ENCODE results near the gene SGPP2. TPM values are rescaled to one million over a fixed set of nuclear protein-coding genes. Genes with fewer than 3 reads are reported as not detected.
"Not testable (repeated sequence)": the region's sequence is repeated elsewhere in the genome, so short reads cannot be mapped to it uniquely, and the experiment has no call there.

Gene SGPP2
- polyA plus RNA-seq, 2 donors, result 5.5 to 13.9 TPM

DNA sequence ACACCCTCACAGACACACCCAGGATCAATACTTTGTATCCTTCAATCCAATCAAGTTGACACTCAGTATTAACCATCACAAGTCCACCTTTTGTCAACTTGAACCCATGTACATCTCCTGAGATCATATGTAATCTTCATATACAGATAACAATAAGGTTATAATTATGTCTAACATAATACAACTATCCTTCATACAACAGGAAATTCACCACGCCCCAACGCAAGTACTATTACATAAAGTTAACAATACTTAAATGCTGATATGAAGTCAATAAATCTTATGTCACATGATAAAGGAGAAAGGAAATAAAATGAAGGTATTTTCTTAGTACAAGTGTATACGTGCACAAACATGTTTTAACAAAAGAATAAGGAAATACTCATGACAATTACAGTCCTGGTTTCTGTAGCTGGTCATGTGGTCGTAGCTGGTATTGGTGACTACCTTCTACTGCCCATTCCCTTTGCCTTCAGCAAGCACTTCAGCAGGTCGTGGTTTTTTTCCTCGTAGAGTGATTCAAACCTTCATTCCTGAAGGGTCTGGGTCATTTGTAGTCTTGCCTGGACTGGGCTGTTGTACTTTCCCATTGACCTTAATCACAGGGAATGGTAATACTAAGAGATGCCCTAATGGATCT is 11.2 kb downstream of the SGPP2 start:
- H3K36me3 ChIP-seq (ENCODE audit: control insufficient read depth in 2 of 2, insufficient read depth in 2 of 2, low read length in 1 of 2); H3K4me3 ChIP-seq (ENCODE audit: low read depth in 1 of 2, low read length in 2 of 2); H3K27ac ChIP-seq (ENCODE audit: low read depth in 2 of 2, low read length in 1 of 2); H3K4me1 ChIP-seq (ENCODE audit: control insufficient read depth in 2 of 2, insufficient read depth in 2 of 2, low read length in 1 of 2); H3K9me3 ChIP-seq (ENCODE audit: control insufficient read depth in 2 of 2, insufficient read depth in 1 of 2, low read depth in 1 of 2, low read length in 1 of 2); H3K27me3 ChIP-seq (ENCODE audit: control insufficient read depth in 1 of 2, insufficient read depth in 2 of 2, low read length in 2 of 2): not testable (repeated sequence)
- 78 to 82% methylated on average over 6 of the region's 6 CpGs for WGBS, 2 donors

- H3K4me3 ChIP-seq (ENCODE audit: low read depth in 1 of 2, low read length in 2 of 2), result no peak overlapping the region
- no peaks in the 10 kb centered on the region for H3K9me3 ChIP-seq (ENCODE audit: control insufficient read depth in 2 of 2, insufficient read depth in 1 of 2, low read depth in 1 of 2, low read length in 1 of 2)
- no peak overlapping the region for H3K27ac ChIP-seq (ENCODE audit: low read depth in 2 of 2, low read length in 1 of 2)
- 65 to 81% methylated on average over 2 of the region's 2 CpGs for WGBS, 2 donors
- H3K27me3 ChIP-seq (ENCODE audit: control insufficient read depth in 1 of 2, insufficient read depth in 2 of 2, low read length in 2 of 2), result no peaks in the 10 kb centered on the region
- H3K36me3 ChIP-seq (ENCODE audit: control insufficient read depth in 2 of 2, insufficient read depth in 2 of 2, low read length in 1 of 2), result no peaks in the 10 kb centered on the region
- H3K4me1 ChIP-seq (ENCODE audit: control insufficient read depth in 2 of 2, insufficient read depth in 2 of 2, low read length in 1 of 2), result peaks cover 0 to 4% of the 10 kb centered on the region in 2 donors
Measured at GRCh38 chr2:222436040-222436413, 11.7 kb downstream of the SGPP2 start.

- Histone ChIP-seq H3K36me3 (ENCODE audit: control insufficient read depth in 2 of 2, insufficient read depth in 2 of 2, low read length in 1 of 2) (no peaks in the 10 kb centered on the region), H3K4me1 (ENCODE audit: control insufficient read depth in 2 of 2, insufficient read depth in 2 of 2, low read length in 1 of 2) (peaks cover 0 to 4% of the 10 kb centered on the region in 2 donors), H3K27ac (ENCODE audit: low read depth in 2 of 2, low read length in 1 of 2) (no peak overlapping the region), H3K27me3 (ENCODE audit: control insufficient read depth in 1 of 2, insufficient read depth in 2 of 2, low read length in 2 of 2) (no peaks in the 10 kb centered on the region), H3K4me3 (ENCODE audit: low read depth in 1 of 2, low read length in 2 of 2) (no peak overlapping the region), H3K9me3 (ENCODE audit: control insufficient read depth in 2 of 2, insufficient read depth in 1 of 2, low read depth in 1 of 2, low read length in 1 of 2) (no peaks in the 10 kb centered on the region)
- WGBS, 2 donors, result 50 to 77% methylated on average over 1 of the region's 1 CpG
Measured at GRCh38 chr2:222439692-222440091, 15.3 kb downstream of the SGPP2 start.

DNA sequence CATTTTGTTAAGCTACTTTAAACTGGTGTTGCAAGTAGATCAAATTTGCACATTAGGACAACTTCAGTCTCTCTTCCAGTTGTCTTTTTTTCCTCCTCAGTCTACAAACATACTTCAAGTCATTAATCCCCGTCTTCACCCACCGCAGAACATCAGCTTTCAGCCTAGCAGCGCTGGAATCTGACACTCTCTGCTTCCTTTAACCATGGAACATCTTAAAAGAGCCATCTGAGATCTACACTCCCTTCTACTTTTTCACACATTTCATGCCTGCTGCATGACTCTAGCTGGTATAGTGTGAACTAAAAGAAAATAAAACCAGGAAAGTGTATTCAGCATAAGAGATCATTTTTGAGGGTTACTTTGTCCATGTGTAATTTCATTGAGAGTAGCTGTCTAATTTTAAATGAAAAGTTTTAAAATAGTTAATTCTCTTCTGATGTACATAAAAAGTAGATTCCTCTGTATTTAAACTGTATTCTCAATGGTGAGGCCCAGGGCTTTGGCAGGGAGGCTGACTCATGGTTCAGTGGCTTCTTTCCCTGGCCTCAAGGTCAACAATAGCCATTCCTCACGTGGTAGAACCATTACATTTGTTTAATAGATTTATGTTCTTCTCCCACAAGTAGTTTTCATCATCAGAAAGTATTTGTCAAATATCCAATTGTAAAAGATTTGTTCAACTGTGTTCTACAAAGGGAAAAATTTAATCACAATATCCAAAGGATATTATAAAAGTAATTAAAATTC is 16.5 kb downstream of the SGPP2 start:
- H3K9me3 ChIP-seq (ENCODE audit: control insufficient read depth in 2 of 2, insufficient read depth in 1 of 2, low read depth in 1 of 2, low read length in 1 of 2), result no peaks in the 10 kb centered on the region
- 45 to 60% methylated on average over 4 of the region's 4 CpGs for WGBS, 2 donors

DNA sequence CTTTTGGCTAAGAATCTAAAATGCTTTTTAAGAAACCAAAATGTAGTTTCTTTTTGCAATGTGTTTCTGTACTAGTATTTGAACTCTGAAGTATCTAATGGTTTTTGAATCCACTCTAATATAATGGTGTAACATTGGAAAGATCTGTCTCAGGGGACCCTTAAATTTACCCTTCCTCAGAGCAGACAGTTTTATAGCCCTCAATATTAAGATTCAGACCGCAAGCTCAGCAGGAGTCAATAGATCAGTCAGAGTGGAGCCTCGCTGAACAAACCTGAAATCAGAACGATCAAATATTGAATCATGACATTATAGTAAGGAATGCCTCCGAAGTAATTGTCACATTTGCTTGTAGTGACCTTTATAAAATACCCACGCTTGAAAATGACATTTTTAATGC is 18.3 kb downstream of the SGPP2 start:
- H3K36me3 ChIP-seq (ENCODE audit: control insufficient read depth in 2 of 2, insufficient read depth in 2 of 2, low read length in 1 of 2), result no peaks in the 10 kb centered on the region
- no peak overlapping the region for H3K4me3 ChIP-seq (ENCODE audit: low read depth in 1 of 2, low read length in 2 of 2)
- 66 to 79% methylated on average over 5 of the region's 5 CpGs for WGBS, 2 donors
- H3K27ac ChIP-seq (ENCODE audit: low read depth in 2 of 2, low read length in 1 of 2), result no peak overlapping the region
- H3K9me3 ChIP-seq (ENCODE audit: control insufficient read depth in 2 of 2, insufficient read depth in 1 of 2, low read depth in 1 of 2, low read length in 1 of 2), result no peaks in the 10 kb centered on the region
- no peaks in the 10 kb centered on the region for H3K27me3 ChIP-seq (ENCODE audit: control insufficient read depth in 1 of 2, insufficient read depth in 2 of 2, low read length in 2 of 2)
- no peaks in the 10 kb centered on the region for H3K4me1 ChIP-seq (ENCODE audit: control insufficient read depth in 2 of 2, insufficient read depth in 2 of 2, low read length in 1 of 2)

More for the DNA sequence above, 16.5 kb downstream of the SGPP2 start:
- peaks cover 0 to 1% of the 10 kb centered on the region in 2 donors for H3K4me1 ChIP-seq (ENCODE audit: control insufficient read depth in 2 of 2, insufficient read depth in 2 of 2, low read length in 1 of 2)
- no peak overlapping the region for H3K4me3 ChIP-seq (ENCODE audit: low read depth in 1 of 2, low read length in 2 of 2)
- H3K36me3 ChIP-seq (ENCODE audit: control insufficient read depth in 2 of 2, insufficient read depth in 2 of 2, low read length in 1 of 2), result no peaks in the 10 kb centered on the region
- H3K27ac ChIP-seq (ENCODE audit: low read depth in 2 of 2, low read length in 1 of 2), result no peak overlapping the region
- no peaks in the 10 kb centered on the region for H3K27me3 ChIP-seq (ENCODE audit: control insufficient read depth in 1 of 2, insufficient read depth in 2 of 2, low read length in 2 of 2)

- Histone ChIP-seq H3K27ac (ENCODE audit: low read depth in 2 of 2, low read length in 1 of 2) (no peak overlapping the region), H3K36me3 (ENCODE audit: control insufficient read depth in 2 of 2, insufficient read depth in 2 of 2, low read length in 1 of 2) (no peaks in the 10 kb centered on the region), H3K9me3 (ENCODE audit: control insufficient read depth in 2 of 2, insufficient read depth in 1 of 2, low read depth in 1 of 2, low read length in 1 of 2) (no peaks in the 10 kb centered on the region), H3K4me1 (ENCODE audit: control insufficient read depth in 2 of 2, insufficient read depth in 2 of 2, low read length in 1 of 2) (no peaks in the 10 kb centered on the region), H3K27me3 (ENCODE audit: control insufficient read depth in 1 of 2, insufficient read depth in 2 of 2, low read length in 2 of 2) (no peaks in the 10 kb centered on the region), H3K4me3 (ENCODE audit: low read depth in 1 of 2, low read length in 2 of 2) (no peak overlapping the region)
- WGBS, 2 donors, result 75 to 91% methylated on average over 1 of the region's 1 CpG
Measured at GRCh38 chr2:222445227-222445626, 20.9 kb downstream of the SGPP2 start.

GRCh38 chr2:222447131-222447530 is 22.8 kb downstream of the SGPP2 start:
- H3K36me3 ChIP-seq (ENCODE audit: control insufficient read depth in 2 of 2, insufficient read depth in 2 of 2, low read length in 1 of 2), result no peaks in the 10 kb centered on the region
- H3K4me3 ChIP-seq (ENCODE audit: low read depth in 1 of 2, low read length in 2 of 2), result no peak overlapping the region
- 88 to 90% methylated on average over 3 of the region's 3 CpGs for WGBS, 2 donors
- H3K4me1 ChIP-seq (ENCODE audit: control insufficient read depth in 2 of 2, insufficient read depth in 2 of 2, low read length in 1 of 2), result no peaks in the 10 kb centered on the region
- no peaks in the 10 kb centered on the region for H3K27me3 ChIP-seq (ENCODE audit: control insufficient read depth in 1 of 2, insufficient read depth in 2 of 2, low read length in 2 of 2)
- H3K27ac ChIP-seq (ENCODE audit: low read depth in 2 of 2, low read length in 1 of 2), result no peak overlapping the region
- no peaks in the 10 kb centered on the region for H3K9me3 ChIP-seq (ENCODE audit: control insufficient read depth in 2 of 2, insufficient read depth in 1 of 2, low read depth in 1 of 2, low read length in 1 of 2)

GRCh38 chr2:222448748-222449181 is 24.4 kb downstream of the SGPP2 start:
- WGBS, 2 donors, result 42 to 58% methylated on average over 8 of the region's 8 CpGs
- Histone ChIP-seq H3K4me1 (ENCODE audit: control insufficient read depth in 2 of 2, insufficient read depth in 2 of 2, low read length in 1 of 2) (no peaks in the 10 kb centered on the region), H3K27ac (ENCODE audit: low read depth in 2 of 2, low read length in 1 of 2) (no peak overlapping the region)

GRCh38 chr2:222450021-222450420 is 25.7 kb downstream of the SGPP2 start:
- Histone ChIP-seq H3K4me1 (ENCODE audit: control insufficient read depth in 2 of 2, insufficient read depth in 2 of 2, low read length in 1 of 2) (no peaks in the 10 kb centered on the region), H3K27ac (ENCODE audit: low read depth in 2 of 2, low read length in 1 of 2) (no peak overlapping the region), H3K27me3 (ENCODE audit: control insufficient read depth in 1 of 2, insufficient read depth in 2 of 2, low read length in 2 of 2) (no peaks in the 10 kb centered on the region), H3K4me3 (ENCODE audit: low read depth in 1 of 2, low read length in 2 of 2) (no peak overlapping the region), H3K9me3 (ENCODE audit: control insufficient read depth in 2 of 2, insufficient read depth in 1 of 2, low read depth in 1 of 2, low read length in 1 of 2) (no peaks in the 10 kb centered on the region), H3K36me3 (ENCODE audit: control insufficient read depth in 2 of 2, insufficient read depth in 2 of 2, low read length in 1 of 2) (no peaks in the 10 kb centered on the region)
- WGBS, 2 donors, result 67 to 82% methylated on average over 2 of the region's 2 CpGs

More at GRCh38 chr2:222448748-222449181, 24.4 kb downstream of the SGPP2 start:
- Histone ChIP-seq H3K36me3 (ENCODE audit: control insufficient read depth in 2 of 2, insufficient read depth in 2 of 2, low read length in 1 of 2) (no peaks in the 10 kb centered on the region), H3K27me3 (ENCODE audit: control insufficient read depth in 1 of 2, insufficient read depth in 2 of 2, low read length in 2 of 2) (no peaks in the 10 kb centered on the region), H3K4me3 (ENCODE audit: low read depth in 1 of 2, low read length in 2 of 2) (no peak overlapping the region), H3K9me3 (ENCODE audit: control insufficient read depth in 2 of 2, insufficient read depth in 1 of 2, low read depth in 1 of 2, low read length in 1 of 2) (no peaks in the 10 kb centered on the region)

- H3K9me3 ChIP-seq (ENCODE audit: control insufficient read depth in 2 of 2, insufficient read depth in 1 of 2, low read depth in 1 of 2, low read length in 1 of 2), result no peaks in the 10 kb centered on the region
- no peaks in the 10 kb centered on the region for H3K27me3 ChIP-seq (ENCODE audit: control insufficient read depth in 1 of 2, insufficient read depth in 2 of 2, low read length in 2 of 2)
- no peak overlapping the region for H3K27ac ChIP-seq (ENCODE audit: low read depth in 2 of 2, low read length in 1 of 2)
- H3K4me1 ChIP-seq (ENCODE audit: control insufficient read depth in 2 of 2, insufficient read depth in 2 of 2, low read length in 1 of 2), result no peaks in the 10 kb centered on the region
- 64 to 71% methylated on average over 5 of the region's 5 CpGs for WGBS, 2 donors
- no peaks in the 10 kb centered on the region for H3K36me3 ChIP-seq (ENCODE audit: control insufficient read depth in 2 of 2, insufficient read depth in 2 of 2, low read length in 1 of 2)
- no peak overlapping the region for H3K4me3 ChIP-seq (ENCODE audit: low read depth in 1 of 2, low read length in 2 of 2)
Measured at GRCh38 chr2:222451224-222451674, 26.9 kb downstream of the SGPP2 start.
